Ovary (tissue), 9 donors: ENCODE measurements around the gene TRIM37. TPM values are rescaled to one million over a fixed set of nuclear protein-coding genes. Genes with fewer than 3 reads are reported as not detected.
"Not testable (repeated sequence)": the region's sequence is repeated elsewhere in the genome, so short reads cannot be mapped to it uniquely, and the experiment has no call there.

Experiments used
- DNase-seq, 5 donors: peaks; one replicate each; pipeline ENCODE4 v3.0.0-alpha.2; 2019 to 2020
- H3K27ac ChIP-seq, 2 donors: fragments of 200-600 bp; one replicate each; pipeline versions ENCODE4 v1.5.1 to v1.8.0; 2019 to 2022
- H3K27me3 ChIP-seq: fragments of 200-600 bp; one replicate; pipeline ENCODE4 v1.8.0; 2022
- H3K36me3 ChIP-seq: fragments of 200-600 bp; sonication (generic); one replicate; pipeline ENCODE4 v1.5.1; 2019
- H3K4me1 ChIP-seq: one replicate; pipeline ENCODE4 v1.8.1; 2013; ENCODE audit warnings: mild to moderate bottlenecking, moderate library complexity; ENCODE audit not compliant: insufficient read depth
- H3K4me3 ChIP-seq: fragments of 200-600 bp; sonication (generic); one replicate; pipeline ENCODE4 v1.5.1; 2017
- H3K9me3 ChIP-seq, 2 donors: fragments of 200-600 bp in 1 of 2; sonication (generic) in 1 of 2; one replicate each; pipeline versions ENCODE4 v1.5.1 to v1.8.1; 2013 to 2019; ENCODE audit warnings: mild to moderate bottlenecking in 1 of 2, moderate library complexity in 1 of 2
- EP300 ChIP-seq: sonication (generic); formaldehyde crosslinking; IDR thresholded peaks from one replicate; pipeline ENCODE4 v1.6.1; 2017; ENCODE audit warnings: antibody characterized with exemption
- POLR2A ChIP-seq: fragments of 450-650 bp; IDR thresholded peaks from one replicate; pipeline ENCODE4 v1.6.1; 2017; ENCODE audit warnings: antibody characterized with exemption, mild to moderate bottlenecking, moderate library complexity
- WGBS, 3 donors: extraction: QIAGEN DNeasy Blood & Tissue Kit in 1 of 3; methylation state at CpG; one replicate each; pipeline versions ENCODE4 v1.1.5 to v1.1.7; 2013 to 2017; 5-methylcytosine and 5-hydroxymethylcytosine counted together
- intact Hi-C, 4 donors: fragments of 100-400 bp; cut with DNase I; formaldehyde crosslinking; loops; one replicate each; pipeline versions ENCODE4 v1.11.0 to v1.15.1; 2022 to 2023
- polyA plus RNA-seq, 2 donors: library from polyadenylated mRNA; stranded (reverse); fragments of 200-250 nt in 1 of 2; fragments of 350-450 nt in 1 of 2; fragmentation: Illumina TruSeq in 1 of 2; extraction: RNeasy Lipid Tissue Mini Kit (QIAGEN cat#74804) in 1 of 2; gene quantifications; one replicate each; pipeline ENCODE4 v1.2.3, GENCODE V29; 2013 to 2014
- total RNA-seq, 7 donors: library from RNA; depleted of rRNA in 2 of 7; stranded (reverse); fragments of >200 nt in 2 of 7; fragmentation: NEBNext Ultra II Directional in 3 of 7; extraction: Animal tissue kit (Norgen Biotek cat#: 25700) in 3 of 7; gene quantifications; one replicate each; pipeline versions ENCODE4 v1.1.0 to v1.2.4, GENCODE V29; 2016 to 2023
- TF ChIP-seq, protein P1 (sequence below), 3 donors: fragments of 450-650 bp in 2 of 3; fragments of 200-600 bp in 1 of 3; IDR thresholded peaks; one replicate each; pipeline versions ENCODE4 v1.5.1 to v1.8.0; 2016 to 2022; ENCODE audit warnings: antibody characterized with exemption in 3 of 3, mild to moderate bottlenecking in 1 of 3
- donor health status: DM: no; HTN: no; CAD: no; lungs with moderate emphysema.
- donor health status: DM: no; HTN: no; CAD: no.
- donor health status: Bipolar disorder and iron deficiency.
- donor health status: DM: yes; HTN: yes; CAD: no.
- donor health status: DM: no; HTN: no; CAD: no.
- donor health status: DM: yes; HTN: yes; CAD: no.

The TRIM37 gene
- total and polyA plus RNA-seq, 9 donors = 8.9 to 21.8 (median 16.8) TPM

DNA sequence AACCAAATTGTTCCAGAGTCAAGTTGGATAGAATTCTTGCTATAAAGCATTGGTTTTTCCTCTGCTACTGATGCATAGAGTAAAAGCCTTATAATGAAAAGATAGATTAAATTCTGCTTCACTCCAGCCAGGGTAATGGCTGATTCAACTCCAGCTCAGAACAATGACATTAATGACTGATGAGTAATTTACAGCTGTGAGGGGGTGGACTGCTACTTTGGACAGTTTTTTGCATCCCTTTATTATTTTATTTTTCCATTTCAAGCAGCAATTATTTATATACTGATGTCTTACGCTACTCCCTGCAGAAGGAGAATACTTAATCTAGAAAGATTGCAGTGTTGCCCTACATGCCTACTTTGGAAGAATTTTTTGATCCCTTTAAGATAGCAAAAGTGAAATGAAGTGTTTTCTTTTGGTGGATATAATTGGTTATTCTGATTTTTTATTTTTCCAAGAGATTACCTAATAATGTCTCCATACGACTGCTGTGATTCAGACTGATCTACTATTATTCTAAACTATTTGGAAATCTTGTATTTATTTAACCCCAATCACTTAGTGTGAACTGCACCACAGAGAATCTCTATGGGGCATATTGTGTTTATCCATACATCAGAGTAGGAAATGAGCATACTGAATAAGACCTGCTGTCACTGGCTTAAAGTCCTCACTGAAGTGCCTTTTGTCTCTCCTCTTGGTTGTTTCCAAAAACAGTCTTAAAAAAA, 149.5 kb downstream of the TRIM37 start:
- no peaks in the 10 kb centered on the region for H3K9me3 ChIP-seq
- H3K27me3 ChIP-seq = no peaks in the 10 kb centered on the region
- intact Hi-C loops = no loop called here
- H3K4me1 ChIP-seq = no peaks in the 10 kb centered on the region
- DNase-seq = no peak
- 71 to 77% (median 75%) methylated on average over 2 of the region's 2 CpGs for WGBS, 3 donors
- H3K36me3 ChIP-seq = no peaks in the 10 kb centered on the region
- H3K27ac ChIP-seq = no peak overlapping the region
- TF ChIP-seq EP300 (no peak), POLR2A (no peak)
- TF ChIP-seq, protein P1, sequence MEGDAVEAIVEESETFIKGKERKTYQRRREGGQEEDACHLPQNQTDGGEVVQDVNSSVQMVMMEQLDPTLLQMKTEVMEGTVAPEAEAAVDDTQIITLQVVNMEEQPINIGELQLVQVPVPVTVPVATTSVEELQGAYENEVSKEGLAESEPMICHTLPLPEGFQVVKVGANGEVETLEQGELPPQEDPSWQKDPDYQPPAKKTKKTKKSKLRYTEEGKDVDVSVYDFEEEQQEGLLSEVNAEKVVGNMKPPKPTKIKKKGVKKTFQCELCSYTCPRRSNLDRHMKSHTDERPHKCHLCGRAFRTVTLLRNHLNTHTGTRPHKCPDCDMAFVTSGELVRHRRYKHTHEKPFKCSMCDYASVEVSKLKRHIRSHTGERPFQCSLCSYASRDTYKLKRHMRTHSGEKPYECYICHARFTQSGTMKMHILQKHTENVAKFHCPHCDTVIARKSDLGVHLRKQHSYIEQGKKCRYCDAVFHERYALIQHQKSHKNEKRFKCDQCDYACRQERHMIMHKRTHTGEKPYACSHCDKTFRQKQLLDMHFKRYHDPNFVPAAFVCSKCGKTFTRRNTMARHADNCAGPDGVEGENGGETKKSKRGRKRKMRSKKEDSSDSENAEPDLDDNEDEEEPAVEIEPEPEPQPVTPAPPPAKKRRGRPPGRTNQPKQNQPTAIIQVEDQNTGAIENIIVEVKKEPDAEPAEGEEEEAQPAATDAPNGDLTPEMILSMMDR (IDR thresholded peaks at IDR 0.05) = no peak
- H3K4me3 ChIP-seq = no peak overlapping the region

DNA sequence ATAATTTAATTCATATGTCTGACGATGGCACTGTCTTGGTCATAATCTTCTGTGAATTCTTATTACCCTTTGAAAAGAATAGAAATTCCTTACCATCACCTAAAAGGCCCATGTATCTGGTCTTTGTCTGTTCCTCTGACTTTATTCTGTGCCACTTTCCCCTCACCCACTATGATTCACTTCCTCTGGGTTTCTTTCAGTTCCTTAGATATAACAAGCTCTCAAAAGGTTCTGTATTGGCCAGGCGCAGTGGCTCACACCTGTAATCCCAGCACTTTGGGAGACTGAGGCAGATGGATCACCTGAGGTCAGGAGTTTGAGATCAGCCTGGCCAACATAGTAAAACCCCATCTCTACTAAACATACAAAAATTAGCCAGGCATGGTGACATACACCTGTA, 152.3 kb downstream of the TRIM37 start:
- DNase-seq, H3K9me3 ChIP-seq, H3K27me3 ChIP-seq, H3K27ac ChIP-seq, intact Hi-C loops, H3K36me3 ChIP-seq, H3K4me3 ChIP-seq, H3K4me1 ChIP-seq: not testable (repeated sequence)
- WGBS, 3 donors = 80 to 91% (median 86%) methylated on average over 2 of the region's 2 CpGs

DNA sequence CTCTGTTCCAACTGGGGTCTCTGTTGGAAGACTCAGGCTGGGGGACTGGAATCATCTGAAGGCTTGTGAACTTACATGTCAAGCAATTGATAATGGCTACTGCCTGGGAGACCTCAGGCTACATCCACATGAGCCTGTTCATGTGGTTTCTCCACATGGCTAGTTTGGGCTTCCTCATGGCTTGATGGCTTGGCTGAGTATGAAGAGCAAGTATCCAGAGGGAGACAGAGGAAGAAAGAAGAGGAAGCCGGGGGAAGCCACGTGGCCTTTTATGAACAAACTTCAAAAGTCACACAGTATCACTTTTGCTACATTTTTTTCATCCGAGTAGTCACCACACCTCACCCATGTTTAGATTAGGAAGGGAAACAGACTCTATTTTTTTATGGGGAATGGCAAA, 158.9 kb downstream of the TRIM37 start:
- Histone ChIP-seq H3K27ac (no peak overlapping the region), H3K36me3 (no peaks in the 10 kb centered on the region), H3K4me3 (no peak overlapping the region), H3K4me1 (no peaks in the 10 kb centered on the region), H3K27me3 (no peaks in the 10 kb centered on the region), H3K9me3 (no peaks in the 10 kb centered on the region)
- intact Hi-C loops = no loop called here
- no peak for DNase-seq
- TF ChIP-seq, protein P1 (IDR thresholded peaks at IDR 0.05) = no peak
- TF ChIP-seq POLR2A = no peak
- TF ChIP-seq EP300 = no peak
- WGBS, 3 donors = 89 to 92% (median 90%) methylated on average over 3 of the region's 3 CpGs

GRCh38 chr17:58947411-58947810, 159.3 kb downstream of the TRIM37 start:
- H3K27me3 ChIP-seq = no peaks in the 10 kb centered on the region
- no peaks in the 10 kb centered on the region for H3K36me3 ChIP-seq
- H3K4me1 ChIP-seq = no peaks in the 10 kb centered on the region
- no peaks in the 10 kb centered on the region for H3K9me3 ChIP-seq
- intact Hi-C loops = no loop called here
- WGBS, 3 donors = 82 to 96% (median 91%) methylated on average over 3 of the region's 3 CpGs
- no peak for DNase-seq
- H3K4me3 ChIP-seq = no peak overlapping the region
- TF ChIP-seq, protein P1 (IDR thresholded peaks at IDR 0.05) = no peak
- TF ChIP-seq POLR2A (no peak), EP300 (no peak)
- no peak overlapping the region for H3K27ac ChIP-seq

DNA sequence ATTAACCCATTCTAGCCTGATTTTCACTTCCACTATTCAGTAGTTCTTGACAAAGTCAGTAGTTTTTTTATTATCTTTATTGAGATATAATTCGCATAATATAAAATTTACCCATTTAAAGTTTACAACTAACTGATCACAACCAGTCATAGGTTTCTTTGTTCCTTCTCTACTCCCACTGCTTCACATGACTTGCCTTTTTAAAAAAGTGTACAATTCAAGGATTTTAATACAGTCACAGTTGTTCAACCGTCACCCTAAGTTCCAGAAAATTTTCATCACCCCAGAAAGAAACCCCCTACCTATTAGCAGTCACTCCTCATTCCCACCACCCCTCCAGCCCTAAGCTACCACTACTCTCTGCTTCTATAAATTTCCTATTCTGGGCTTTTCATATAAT, 162.5 kb downstream of the TRIM37 start:
- Histone ChIP-seq H3K9me3 (no peaks in the 10 kb centered on the region), H3K4me1 (no peaks in the 10 kb centered on the region), H3K27me3 (no peaks in the 10 kb centered on the region), H3K27ac (no peak overlapping the region), H3K4me3 (no peak overlapping the region), H3K36me3 (no peaks in the 10 kb centered on the region)
- intact Hi-C loops = no loop called here
- TF ChIP-seq POLR2A = no peak
- no peak for TF ChIP-seq EP300
- TF ChIP-seq, protein P1 (IDR thresholded peaks at IDR 0.05) = no peak
- 77 to 81% (median 78%) methylated on average over 2 of the region's 2 CpGs for WGBS, 3 donors
- no peak for DNase-seq
